Measurements from ENCODE around the gene MAML2. TPM values are rescaled to one million over a fixed set of nuclear protein-coding genes. Genes with fewer than 3 reads are reported as not detected.

Gene MAML2
- total and polyA plus RNA-seq, 2 of the 13 experiments (the other 11 are each of a cell fraction or from before 2014, with no cell fraction given) = 2.3 to 25.9 TPM

DNA sequence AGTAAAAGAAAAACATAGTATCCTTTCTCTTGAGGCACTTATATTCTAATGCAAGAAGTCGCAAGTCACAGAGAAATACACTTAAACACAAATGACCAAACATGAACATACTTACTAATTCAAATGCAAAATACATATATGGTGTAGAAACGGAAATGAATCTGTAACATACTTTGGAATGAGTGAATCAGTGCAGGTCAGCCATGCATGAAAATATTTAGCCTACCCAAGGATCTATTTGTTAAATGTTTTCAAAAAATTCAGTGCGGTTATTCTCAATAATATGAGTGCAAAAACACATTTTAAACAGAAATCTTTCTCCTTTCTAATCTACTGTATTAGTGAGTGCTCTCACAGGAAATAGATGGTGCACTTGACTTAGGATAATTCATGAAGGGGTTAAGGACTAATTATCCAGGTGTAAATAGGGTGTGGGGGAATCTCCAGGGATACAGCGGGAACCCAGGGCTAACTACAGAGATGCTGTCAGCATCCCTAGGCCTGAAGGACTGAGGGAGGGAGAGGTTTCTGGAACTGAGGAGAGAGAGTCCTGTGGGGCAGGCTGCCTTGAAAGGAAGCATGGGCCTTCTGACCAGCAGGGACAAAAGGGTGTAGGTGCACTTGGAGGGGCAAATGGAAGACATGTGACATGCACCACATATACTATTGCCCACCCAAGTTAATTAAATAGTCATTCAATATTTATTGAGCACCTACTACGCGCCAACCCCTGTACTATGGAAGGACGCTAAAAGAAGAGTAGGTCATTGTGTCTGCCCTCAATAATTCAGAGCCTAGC lies 139.2 kb downstream of the MAML2 start:
- Histone ChIP-seq H3K36me3 (replicated peaks in 1 of 2; ENCODE audit: control insufficient read depth in 1 of 2, insufficient read depth in 2 of 2, low read length in 2 of 2) (peaks cover 3 to 6% of the 10 kb centered on the region in 2 experiments; a peak in 3 of 5 replicates), H3K79me2 (ENCODE audit: insufficient read depth, low read length) (peaks cover 2% of the 10 kb centered on the region), H3K27ac (ENCODE audit: extremely low read length, insufficient read depth, low read length) (no peak overlapping the region), H3K27me3 (ENCODE audit: control insufficient read depth in 1 of 2, insufficient read depth in 2 of 2, low read length in 2 of 2) (no peaks in the 10 kb centered on the region), H3K9me3 (ENCODE audit: low read length) (no peaks in the 10 kb centered on the region), H4K20me1 (ENCODE audit: insufficient read depth, low read length) (no peaks in the 10 kb centered on the region), H3K4me1 (ENCODE audit: insufficient read depth, low read length) (peaks cover 38% of the 10 kb centered on the region), H3K9ac (ENCODE audit: insufficient read depth, low read depth, low read length) (no peak overlapping the region), H3K4me3 (replicated peaks in 1 of 3; ENCODE audit: insufficient read depth in 1 of 3, low read depth in 2 of 3, low read length in 3 of 3) (no peak overlapping the region), H3K4me2 (ENCODE audit: low read depth, low read length) (no peak overlapping the region), H2AFZ (ENCODE audit: low read length) (no peak overlapping the region)
- no TSS peak for BruUV-seq (replicated peaks)
- intact Hi-C loops (cut with micrococcal nuclease; ENCODE audit: unreplicated experiment) (no loop called here), in situ Hi-C loops (cut with HindIII; ENCODE audit: extremely low pct_ligation_motif_present, low pct_unique_long_range_greater_than_20kb) (no loop called here)
- CTCF ChIA-PET (ENCODE audit: low intra/inter-chr PET ratio, low total read pairs) = no interaction called here
- no peak for DNase-seq (ENCODE audit: low spot score)
- ATAC-seq = no peak
- TF ChIP-seq ZNF460 (CRISPR knock-in tag; IDR thresholded peaks at IDR 0.05; ENCODE audit: borderline replicate concordance) (no peak), ZKSCAN1 (IDR thresholded peaks at IDR 0.05; ENCODE audit: low read length) (peak; percentile 76)
- TF ChIP-seq, protein P1, sequence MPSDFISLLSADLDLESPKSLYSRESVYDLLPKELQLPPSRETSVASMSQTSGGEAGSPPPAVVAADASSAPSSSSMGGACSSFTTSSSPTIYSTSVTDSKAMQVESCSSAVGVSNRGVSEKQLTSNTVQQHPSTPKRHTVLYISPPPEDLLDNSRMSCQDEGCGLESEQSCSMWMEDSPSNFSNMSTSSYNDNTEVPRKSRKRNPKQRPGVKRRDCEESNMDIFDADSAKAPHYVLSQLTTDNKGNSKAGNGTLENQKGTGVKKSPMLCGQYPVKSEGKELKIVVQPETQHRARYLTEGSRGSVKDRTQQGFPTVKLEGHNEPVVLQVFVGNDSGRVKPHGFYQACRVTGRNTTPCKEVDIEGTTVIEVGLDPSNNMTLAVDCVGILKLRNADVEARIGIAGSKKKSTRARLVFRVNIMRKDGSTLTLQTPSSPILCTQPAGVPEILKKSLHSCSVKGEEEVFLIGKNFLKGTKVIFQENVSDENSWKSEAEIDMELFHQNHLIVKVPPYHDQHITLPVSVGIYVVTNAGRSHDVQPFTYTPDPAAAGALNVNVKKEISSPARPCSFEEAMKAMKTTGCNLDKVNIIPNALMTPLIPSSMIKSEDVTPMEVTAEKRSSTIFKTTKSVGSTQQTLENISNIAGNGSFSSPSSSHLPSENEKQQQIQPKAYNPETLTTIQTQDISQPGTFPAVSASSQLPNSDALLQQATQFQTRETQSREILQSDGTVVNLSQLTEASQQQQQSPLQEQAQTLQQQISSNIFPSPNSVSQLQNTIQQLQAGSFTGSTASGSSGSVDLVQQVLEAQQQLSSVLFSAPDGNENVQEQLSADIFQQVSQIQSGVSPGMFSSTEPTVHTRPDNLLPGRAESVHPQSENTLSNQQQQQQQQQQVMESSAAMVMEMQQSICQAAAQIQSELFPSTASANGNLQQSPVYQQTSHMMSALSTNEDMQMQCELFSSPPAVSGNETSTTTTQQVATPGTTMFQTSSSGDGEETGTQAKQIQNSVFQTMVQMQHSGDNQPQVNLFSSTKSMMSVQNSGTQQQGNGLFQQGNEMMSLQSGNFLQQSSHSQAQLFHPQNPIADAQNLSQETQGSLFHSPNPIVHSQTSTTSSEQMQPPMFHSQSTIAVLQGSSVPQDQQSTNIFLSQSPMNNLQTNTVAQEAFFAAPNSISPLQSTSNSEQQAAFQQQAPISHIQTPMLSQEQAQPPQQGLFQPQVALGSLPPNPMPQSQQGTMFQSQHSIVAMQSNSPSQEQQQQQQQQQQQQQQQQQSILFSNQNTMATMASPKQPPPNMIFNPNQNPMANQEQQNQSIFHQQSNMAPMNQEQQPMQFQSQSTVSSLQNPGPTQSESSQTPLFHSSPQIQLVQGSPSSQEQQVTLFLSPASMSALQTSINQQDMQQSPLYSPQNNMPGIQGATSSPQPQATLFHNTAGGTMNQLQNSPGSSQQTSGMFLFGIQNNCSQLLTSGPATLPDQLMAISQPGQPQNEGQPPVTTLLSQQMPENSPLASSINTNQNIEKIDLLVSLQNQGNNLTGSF (CRISPR knock-in tag; IDR thresholded peaks at IDR 0.05) = no peak
- no peak for FAIRE-seq
- 99% methylated on average over 7 of the region's 7 CpGs for WGBS (ENCODE audit: low lambda C conversion rate)
- POLR2A ChIA-PET = no interaction called here
